ENCODE results near the gene RFTN1. TPM values are rescaled to one million over a fixed set of nuclear protein-coding genes. Genes with fewer than 3 reads are reported as not detected.

Gene RFTN1
- total and polyA plus RNA-seq, 2 of the 8 experiments (the other 6 are each of a cell fraction or from before 2014, with no cell fraction given): 4.6 to 6.7 TPM

- H2BK5ac ChIP-seq (ENCODE audit: low read depth, low read length): no peak overlapping the region
- H3K4me2 ChIP-seq (ENCODE audit: insufficient read depth in 1 of 2, low read depth in 2 of 2, low read length in 2 of 2): peak overlapping the region; percentile 7 to 11; a peak in 1 of 4 replicates
- H3K27me3 ChIP-seq (replicated peaks in 1 of 4; ENCODE audit: control insufficient read depth in 3 of 4, extremely low read depth in 1 of 4, insufficient read depth in 3 of 4, low read length in 3 of 4): no peaks in the 10 kb centered on the region
- FAIRE-seq (no peak), DNase-seq (ENCODE audit: low read depth in 1 of 2, low spot score in 2 of 2) (no peak)
- H4K91ac ChIP-seq (replicated peaks; ENCODE audit: insufficient read length, low read length): no peak overlapping the region
- 58% methylated on average over 5 of the region's 5 CpGs; no CpG with 5 or more reads in 1 of the 2 experiments for WGBS, 2 experiments (ENCODE audit: extremely low coverage in 1 of 2, insufficient coverage in 1 of 2, insufficient read length in 1 of 2, insufficient replicate concordance in 2 of 2, low coverage in 1 of 2, low lambda C conversion rate in 2 of 2, missing lambda C conversion rate in 1 of 2)
- no peak overlapping the region for H3K4ac ChIP-seq (replicated peaks; ENCODE audit: insufficient read length, low read depth, low read length)
- no peaks in the 10 kb centered on the region for H3K23me2 ChIP-seq (ENCODE audit: low read depth, low read length)
- no peak overlapping the region for H3K18ac ChIP-seq (ENCODE audit: extremely low read depth, low read length)
- H3K9ac ChIP-seq (replicated peaks in 1 of 4; ENCODE audit: extremely low read depth in 1 of 4, low read depth in 3 of 4, low read length in 3 of 4): no peak overlapping the region
- no peak overlapping the region for H3K56ac ChIP-seq (replicated peaks; ENCODE audit: insufficient read length, low read depth, low read length)
- no peak overlapping the region for H2BK120ac ChIP-seq (replicated peaks; ENCODE audit: low read depth, low read length)
- H3K79me2 ChIP-seq (ENCODE audit: control insufficient read depth in 1 of 2, insufficient read depth in 2 of 2, low read length in 2 of 2): no peaks in the 10 kb centered on the region; a peak in 1 of 4 replicates
- H3K4me3 ChIP-seq (ENCODE audit: extremely low read depth in 1 of 4, insufficient read depth in 2 of 4, low read depth in 3 of 4, low read length in 4 of 4): no peak overlapping the region; a peak in 1 of 8 replicates
- H2BK15ac ChIP-seq (ENCODE audit: low read length): no peak overlapping the region
- H3K23ac ChIP-seq (ENCODE audit: insufficient read length): no peak overlapping the region
- H3K79me1 ChIP-seq (ENCODE audit: low read depth, low read length): no peaks in the 10 kb centered on the region
- H2BK12ac ChIP-seq (ENCODE audit: low read depth, low read length): no peak overlapping the region
- H2BK20ac ChIP-seq (ENCODE audit: low read length): no peak overlapping the region
- CTCF ChIA-PET (ENCODE audit: partially characterized antibody): interaction anchor here (1.0 kb wide), 1 partner anchor 110 kb away, joined by 3 read pairs; no protein-coding TSS in a partner anchor
- POLR2A ChIA-PET (ENCODE audit: partially characterized antibody): interaction anchor here (0.6 to 1.2 kb wide), 2 partner anchors 17 to 27 kb away, joined by 3 to 5 read pairs; no protein-coding TSS in a partner anchor
- no peaks in the 10 kb centered on the region for H3K36me3 ChIP-seq (ENCODE audit: control insufficient read depth in 2 of 4, insufficient read depth in 4 of 4, low read length in 3 of 4)
- no peak overlapping the region for H3K14ac ChIP-seq (ENCODE audit: insufficient read length)
- H3K9me3 ChIP-seq (ENCODE audit: insufficient read depth in 2 of 2, low read depth in 1 of 2, low read length in 1 of 2): no peaks in the 10 kb centered on the region
- H3K27ac ChIP-seq (ENCODE audit: low read depth, low read length): no peak overlapping the region
- no peak overlapping the region for H4K8ac ChIP-seq (ENCODE audit: extremely low read depth, insufficient read depth, low read length)
- no peak overlapping the region for H4K5ac ChIP-seq (ENCODE audit: insufficient read length, low read depth, low read length)
- no peak overlapping the region for H2AK5ac ChIP-seq (ENCODE audit: low read depth, low read length)
- peaks cover 6 to 26% (median 18%) of the 10 kb centered on the region in 4 experiments; a peak in 6 of 7 replicates for H3K4me1 ChIP-seq (replicated peaks in 1 of 4; ENCODE audit: control insufficient read depth in 3 of 4, insufficient read depth in 4 of 4, low read length in 3 of 4)
- no peak overlapping the region for H2AFZ ChIP-seq (ENCODE audit: low read length)
- no peaks in the 10 kb centered on the region for H4K20me1 ChIP-seq (replicated peaks in 1 of 2; ENCODE audit: control insufficient read depth in 1 of 2, insufficient read depth in 2 of 2, low read length in 2 of 2)
- TF ChIP-seq TEAD4 (IDR thresholded peaks at IDR 0.05; ENCODE audit: low read depth, low read length) (peak; percentile 73), TBP (IDR thresholded peaks at IDR 0.05; ENCODE audit: low read depth, low read length) (no peak), SAP30 (IDR thresholded peaks at IDR 0.05; ENCODE audit: insufficient read depth, insufficient replicate concordance, low read length) (no peak), NRF1 (IDR thresholded peaks at IDR 0.05; ENCODE audit: low read depth, low read length) (no peak), MAX (IDR thresholded peaks at IDR 0.05) (no peak), CTBP2 (IDR thresholded peaks at IDR 0.05; ENCODE audit: borderline replicate concordance, insufficient read depth, insufficient read length, low read length) (no peak), KDM4A (IDR thresholded peaks at IDR 0.05; ENCODE audit: low read depth, low read length, severe bottlenecking) (no peak), TCF12 (IDR thresholded peaks at IDR 0.05; ENCODE audit: low read depth, low read length) (0 out of 2 replicates have a peak, but pooled peaks have one; percentile 7)
Observed at GRCh38 chr3:16480861-16481545, 32.5 kb downstream of the RFTN1 start.

All from H1 (cell line).